Liver (tissue), 9 donors: Measurements from ENCODE around the gene COP1. TPM values are rescaled to one million over a fixed set of nuclear protein-coding genes. Genes with fewer than 3 reads are reported as not detected.

ENCODE experiments used
- DNase-seq: peaks from one replicate; pipeline ENCODE4 v3.0.0-alpha.2; 2017; ENCODE audit warnings: low spot score
- H3K27ac ChIP-seq, 2 donors: one replicate each; pipeline ENCODE4 v1.7.0; 2013; ENCODE audit warnings: inconsistent platforms in 2 of 2, low read length in 2 of 2, control low read depth in 1 of 2, low read depth in 1 of 2, mild to moderate bottlenecking in 1 of 2
- H3K27me3 ChIP-seq, 4 donors: one replicate each; pipeline versions ENCODE4 v1.6.1 to v1.7.0; 2013; ENCODE audit warnings: low read length in 3 of 4, inconsistent platforms in 1 of 4, mild to moderate bottlenecking in 1 of 4, moderate library complexity in 1 of 4; ENCODE audit not compliant: control insufficient read depth in 4 of 4, insufficient read depth in 4 of 4
- H3K36me3 ChIP-seq, 4 donors: one replicate each; pipeline versions ENCODE4 v1.6.1 to v1.7.0; 2013; ENCODE audit warnings: low read length in 3 of 4, mild to moderate bottlenecking in 3 of 4, low read depth in 1 of 4, moderate library complexity in 1 of 4; ENCODE audit not compliant: control insufficient read depth in 4 of 4, insufficient read depth in 3 of 4
- H3K4me1 ChIP-seq, 4 donors: one replicate each; pipeline versions ENCODE4 v1.6.1 to v1.7.0; 2013; ENCODE audit warnings: low read length in 3 of 4, mild to moderate bottlenecking in 3 of 4, moderate library complexity in 1 of 4; ENCODE audit not compliant: control insufficient read depth in 4 of 4, insufficient read depth in 4 of 4
- H3K4me3 ChIP-seq, 3 donors: one replicate each; pipeline versions ENCODE4 v1.6.1 to v1.7.0; 2013; ENCODE audit warnings: low read length in 3 of 3, control low read depth in 1 of 3, low read depth in 1 of 3, mild to moderate bottlenecking in 1 of 3
- H3K9ac ChIP-seq, 2 donors: one replicate each; pipeline ENCODE4 v1.7.0; 2013; ENCODE audit warnings: low read length in 2 of 2, mild to moderate bottlenecking in 2 of 2, moderate library complexity in 2 of 2, control low read depth in 1 of 2, low read depth in 1 of 2
- H3K9me3 ChIP-seq, 4 donors: one replicate each; pipeline versions ENCODE4 v1.6.1 to v1.7.0; 2013; ENCODE audit warnings: low read length in 3 of 4; ENCODE audit not compliant: control insufficient read depth in 4 of 4
- ATF3 ChIP-seq: IDR thresholded peaks from 2 replicates; pipeline ENCODE4 v1.6.1; 2016; ENCODE audit warnings: antibody characterized with exemption
- EGR1 ChIP-seq, 2 donors: IDR thresholded peaks; 2 replicates each; pipeline ENCODE4 v1.6.1; 2016 to 2018; ENCODE audit warnings: antibody characterized with exemption in 2 of 2, low read depth in 2 of 2
- FOXA1 ChIP-seq: IDR thresholded peaks from 2 replicates; pipeline ENCODE4 v1.6.1; 2016; ENCODE audit warnings: antibody characterized with exemption
- FOXA2 ChIP-seq: IDR thresholded peaks from 2 replicates; pipeline ENCODE4 v1.6.1; 2016; ENCODE audit warnings: antibody characterized with exemption
- GABPA ChIP-seq, 2 donors: IDR thresholded peaks in 1 of 2; conservative IDR thresholded peaks in 1 of 2; 2 replicates each; pipeline ENCODE4 v1.6.1; 2016; ENCODE audit warnings: antibody characterized with exemption in 2 of 2, mild to moderate bottlenecking in 1 of 2, moderate library complexity in 1 of 2
- HNF4A ChIP-seq, 2 donors: conservative IDR thresholded peaks; 2 replicates each; pipeline ENCODE4 v1.6.1; 2016; ENCODE audit warnings: antibody characterized with exemption in 2 of 2, mild to moderate bottlenecking in 2 of 2
- HNF4G ChIP-seq: IDR thresholded peaks from 2 replicates; pipeline ENCODE4 v1.6.1; 2016; ENCODE audit warnings: antibody characterized with exemption
- JUND ChIP-seq, 2 donors: IDR thresholded peaks; 2 replicates each; pipeline ENCODE4 v1.6.1; 2016; ENCODE audit warnings: antibody characterized with exemption in 2 of 2
- MAX ChIP-seq: IDR thresholded peaks from 2 replicates; pipeline ENCODE4 v1.6.1; 2016; ENCODE audit warnings: antibody characterized with exemption
- NR2F2 ChIP-seq: IDR thresholded peaks from 2 replicates; pipeline ENCODE4 v1.6.1; 2016; ENCODE audit warnings: antibody characterized with exemption
- RAD21 ChIP-seq, 2 donors: IDR thresholded peaks; 2 replicates each; pipeline ENCODE4 v1.6.1; 2016; ENCODE audit warnings: antibody characterized with exemption in 2 of 2, mild to moderate bottlenecking in 2 of 2
- REST ChIP-seq: IDR thresholded peaks from 2 replicates; pipeline ENCODE4 v1.6.1; 2016; ENCODE audit warnings: antibody characterized with exemption, mild to moderate bottlenecking
- RXRA ChIP-seq, 2 donors: IDR thresholded peaks; 2 replicates each; pipeline ENCODE4 v1.6.1; 2017 to 2018; ENCODE audit warnings: antibody characterized with exemption in 2 of 2, mild to moderate bottlenecking in 1 of 2
- SP1 ChIP-seq: IDR thresholded peaks from 2 replicates; pipeline ENCODE4 v1.6.1; 2018; ENCODE audit warnings: antibody characterized with exemption, mild to moderate bottlenecking
- TAF1 ChIP-seq: conservative IDR thresholded peaks from 2 replicates; pipeline ENCODE4 v1.6.1; 2016; ENCODE audit warnings: antibody characterized with exemption, mild to moderate bottlenecking
- YY1 ChIP-seq: IDR thresholded peaks from 2 replicates; pipeline ENCODE4 v1.6.1; 2016; ENCODE audit warnings: antibody characterized with exemption, mild to moderate bottlenecking
- WGBS: extraction: QIAGEN DNeasy Blood & Tissue Kit; methylation state at CpG from one replicate; pipeline ENCODE4 v1.1.7; 2013; 5-methylcytosine and 5-hydroxymethylcytosine counted together
- polyA plus RNA-seq, 2 donors: library from polyadenylated mRNA; stranded (reverse) in 1 of 2; unstranded in 1 of 2; fragments of 200-250 nt in 1 of 2; fragments of >200 nt in 1 of 2; fragmentation: Nextera tagmentation in 1 of 2; extraction: Ambion mirVana in 1 of 2; gene quantifications; one replicate each; pipeline versions ENCODE4 v1.2.1 to v1.2.3, GENCODE V29; 2013 to 2015
- total RNA-seq, 2 donors: library from RNA; depleted of rRNA; stranded (reverse); fragments of >200 nt; gene quantifications; one replicate each; pipeline ENCODE4 v1.2.3, GENCODE V29; 2014
- TF ChIP-seq, protein P1 (sequence below): IDR thresholded peaks from 2 replicates; pipeline ENCODE4 v1.6.1; 2016; ENCODE audit warnings: antibody characterized with exemption
- TF ChIP-seq, protein P2 (sequence below): fragments of 150-350 bp; IDR thresholded peaks from 2 replicates; pipeline ENCODE4 v1.5.1; 2017; ENCODE audit warnings: improper control_type of control experiment, low read depth, low read length; ENCODE audit not compliant: missing input control
- donor health status: healthy.
- donor health status: healthy.
- donor health status: healthy.
- donor health status: healthy.
- donor health status: healthy.

Gene COP1
- total and polyA plus RNA-seq, 4 donors, result 14.7 to 35.7 (median 22.5) TPM

GRCh38 chr1:175901076-175901836 lies 305.8 kb downstream of the COP1 start:
- TF ChIP-seq ATF3 (no peak), MAX (no peak), GABPA (IDR thresholded peaks at IDR 0.05 in 1 of 2, conservative IDR thresholded peaks at IDR 0.05 in 1 of 2) (no peak), HNF4G (no peak)
- TF ChIP-seq, protein P1, sequence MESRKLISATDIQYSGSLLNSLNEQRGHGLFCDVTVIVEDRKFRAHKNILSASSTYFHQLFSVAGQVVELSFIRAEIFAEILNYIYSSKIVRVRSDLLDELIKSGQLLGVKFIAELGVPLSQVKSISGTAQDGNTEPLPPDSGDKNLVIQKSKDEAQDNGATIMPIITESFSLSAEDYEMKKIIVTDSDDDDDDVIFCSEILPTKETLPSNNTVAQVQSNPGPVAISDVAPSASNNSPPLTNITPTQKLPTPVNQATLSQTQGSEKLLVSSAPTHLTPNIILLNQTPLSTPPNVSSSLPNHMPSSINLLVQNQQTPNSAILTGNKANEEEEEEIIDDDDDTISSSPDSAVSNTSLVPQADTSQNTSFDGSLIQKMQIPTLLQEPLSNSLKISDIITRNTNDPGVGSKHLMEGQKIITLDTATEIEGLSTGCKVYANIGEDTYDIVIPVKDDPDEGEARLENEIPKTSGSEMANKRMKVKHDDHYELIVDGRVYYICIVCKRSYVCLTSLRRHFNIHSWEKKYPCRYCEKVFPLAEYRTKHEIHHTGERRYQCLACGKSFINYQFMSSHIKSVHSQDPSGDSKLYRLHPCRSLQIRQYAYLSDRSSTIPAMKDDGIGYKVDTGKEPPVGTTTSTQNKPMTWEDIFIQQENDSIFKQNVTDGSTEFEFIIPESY, result no peak
- TF ChIP-seq, protein P2, sequence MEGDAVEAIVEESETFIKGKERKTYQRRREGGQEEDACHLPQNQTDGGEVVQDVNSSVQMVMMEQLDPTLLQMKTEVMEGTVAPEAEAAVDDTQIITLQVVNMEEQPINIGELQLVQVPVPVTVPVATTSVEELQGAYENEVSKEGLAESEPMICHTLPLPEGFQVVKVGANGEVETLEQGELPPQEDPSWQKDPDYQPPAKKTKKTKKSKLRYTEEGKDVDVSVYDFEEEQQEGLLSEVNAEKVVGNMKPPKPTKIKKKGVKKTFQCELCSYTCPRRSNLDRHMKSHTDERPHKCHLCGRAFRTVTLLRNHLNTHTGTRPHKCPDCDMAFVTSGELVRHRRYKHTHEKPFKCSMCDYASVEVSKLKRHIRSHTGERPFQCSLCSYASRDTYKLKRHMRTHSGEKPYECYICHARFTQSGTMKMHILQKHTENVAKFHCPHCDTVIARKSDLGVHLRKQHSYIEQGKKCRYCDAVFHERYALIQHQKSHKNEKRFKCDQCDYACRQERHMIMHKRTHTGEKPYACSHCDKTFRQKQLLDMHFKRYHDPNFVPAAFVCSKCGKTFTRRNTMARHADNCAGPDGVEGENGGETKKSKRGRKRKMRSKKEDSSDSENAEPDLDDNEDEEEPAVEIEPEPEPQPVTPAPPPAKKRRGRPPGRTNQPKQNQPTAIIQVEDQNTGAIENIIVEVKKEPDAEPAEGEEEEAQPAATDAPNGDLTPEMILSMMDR, result no peak
- DNase-seq, result no peak
- WGBS, result 87% methylated on average over 5 of the region's 5 CpGs

DNA sequence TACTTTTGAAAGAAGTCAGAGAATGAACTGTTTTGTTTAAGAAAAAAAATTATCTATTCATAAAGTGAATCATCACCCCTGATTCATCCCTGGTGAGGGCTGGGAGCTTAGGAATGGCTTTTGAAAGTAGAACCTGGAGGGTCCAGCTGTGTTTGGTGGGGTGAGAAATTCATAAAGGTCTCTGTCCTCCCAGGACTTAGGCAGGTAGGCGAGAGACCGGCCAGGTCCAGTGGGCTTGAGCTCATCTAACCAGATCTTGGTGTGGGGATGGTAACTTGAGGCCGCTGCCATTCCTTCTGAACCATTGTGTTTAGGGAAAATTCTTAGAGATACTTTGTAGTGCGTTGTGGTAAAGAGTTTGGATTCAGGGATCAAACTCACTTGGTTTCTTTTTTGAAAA lies 306.9 kb downstream of the COP1 start:
- H3K9me3 ChIP-seq, result no peaks in the 10 kb centered on the region
- DNase-seq, result no peak
- WGBS, result 94% methylated on average over 4 of the region's 4 CpGs
- no peaks in the 10 kb centered on the region for H3K4me1 ChIP-seq
- no peaks in the 10 kb centered on the region for H3K36me3 ChIP-seq
- H3K27me3 ChIP-seq, result no peaks in the 10 kb centered on the region
- no peak overlapping the region for H3K4me3 ChIP-seq
- H3K27ac ChIP-seq, result no peak overlapping the region
- TF ChIP-seq GABPA (IDR thresholded peaks at IDR 0.05 in 1 of 2, conservative IDR thresholded peaks at IDR 0.05 in 1 of 2) (no peak), SP1 (no peak), ATF3 (no peak), REST (no peak), RAD21 (IDR thresholded peaks at IDR 0.05) (no peak), MAX (no peak), FOXA1 (no peak), RXRA (IDR thresholded peaks at IDR 0.05) (no peak), EGR1 (IDR thresholded peaks at IDR 0.05; ENCODE audit: low read depth in 2 of 2) (no peak), HNF4G (no peak), NR2F2 (no peak), JUND (IDR thresholded peaks at IDR 0.05) (no peak), FOXA2 (no peak), YY1 (no peak), TAF1 (no peak), HNF4A (conservative IDR thresholded peaks at IDR 0.05) (no peak)
- TF ChIP-seq, protein P2, result no peak
- TF ChIP-seq, protein P1, result no peak
- H3K9ac ChIP-seq, result no peak overlapping the region

More at GRCh38 chr1:175901076-175901836, 305.8 kb downstream of the COP1 start:
- no peaks in the 10 kb centered on the region for H3K27me3 ChIP-seq
- no peak overlapping the region for H3K4me3 ChIP-seq
- H3K27ac ChIP-seq, result no peak overlapping the region
- H3K9me3 ChIP-seq, result no peaks in the 10 kb centered on the region
- no peaks in the 10 kb centered on the region for H3K4me1 ChIP-seq
- no peaks in the 10 kb centered on the region for H3K36me3 ChIP-seq
- H3K9ac ChIP-seq, result no peak overlapping the region
